ENCODE measurements around the gene PTCH1.

PTCH1 gene

GRCh38 chr9:95513711-95514110 lies 3.1 kb downstream of the PTCH1 start:
- DNase-seq: no peak

GRCh38 chr9:95512709-95513095 lies 4.1 kb downstream of the PTCH1 start:
- no peak for DNase-seq

- peak; percentile 60 for DNase-seq
Observed at GRCh38 chr9:95511952-95512708, 4.6 kb downstream of the PTCH1 start.

- DNase-seq: no peak
Observed at GRCh38 chr9:95511616-95511931, 5.2 kb downstream of the PTCH1 start.

GRCh38 chr9:95510709-95511615 lies 5.8 kb downstream of the PTCH1 start:
- peak; percentile 92 for DNase-seq

- DNase-seq: no peak
Observed at GRCh38 chr9:95509851-95510708, 6.7 kb downstream of the PTCH1 start.

GRCh38 chr9:95508968-95509850 lies 7.6 kb downstream of the PTCH1 start:
- peak; percentile 90 for DNase-seq

GRCh38 chr9:95508242-95508967 lies 8.4 kb downstream of the PTCH1 start:
- no peak for DNase-seq

GRCh38 chr9:95507464-95508241 lies 9.1 kb downstream of the PTCH1 start:
- peak; percentile 90 for DNase-seq

GRCh38 chr9:95506678-95507463 lies 9.9 kb downstream of the PTCH1 start:
- DNase-seq: peak; percentile 87

GRCh38 chr9:95506428-95506677 lies 10.4 kb downstream of the PTCH1 start:
- peak; percentile 92 for DNase-seq

GRCh38 chr9:95505717-95506427 lies 10.9 kb downstream of the PTCH1 start:
- DNase-seq: peak; percentile 75

- DNase-seq: peak; percentile 28
Observed at GRCh38 chr9:95505072-95505716, 11.6 kb downstream of the PTCH1 start.

- no peak for DNase-seq
Observed at GRCh38 chr9:95504053-95504963, 12.5 kb downstream of the PTCH1 start.

- DNase-seq: no peak
Observed at GRCh38 chr9:95503369-95503768, 13.4 kb downstream of the PTCH1 start.

GRCh38 chr9:95502248-95502647 lies 14.5 kb downstream of the PTCH1 start:
- DNase-seq: no peak

- no peak for DNase-seq
Observed at GRCh38 chr9:95499847-95500246, 16.9 kb downstream of the PTCH1 start.

Measured in right kidney (tissue), 1 donor.